Bronchial epithelial cell (primary cell): ENCODE results near the gene ISG20. TPM values are rescaled to one million over a fixed set of nuclear protein-coding genes. Genes with fewer than 3 reads are reported as not detected.

Source experiments
- DNase-seq: peaks from one replicate; pipeline ENCODE4 v3.0.0-alpha.2; 2010; ENCODE audit warnings: low read depth
- FAIRE-seq: peaks from 2 replicates; lab custom pipeline; 2011; peaks lifted over from hg19 to GRCh38; lab: Jason Lieb, UNC
- H3K27me3 ChIP-seq: 2 replicates; pipeline ENCODE4 v1.5.1; 2011; ENCODE audit warnings: low read length; ENCODE audit not compliant: control insufficient read depth, insufficient read depth
- H3K36me3 ChIP-seq: 2 replicates; pipeline ENCODE4 v1.5.1; 2011; ENCODE audit warnings: low read length; ENCODE audit not compliant: control insufficient read depth, insufficient read depth
- H3K4me3 ChIP-seq: 2 replicates; pipeline ENCODE4 v1.5.1; 2011; ENCODE audit warnings: mild to moderate bottlenecking, low read depth, low read length, control low read depth
- CTCF ChIP-seq: IDR thresholded peaks from 2 replicates; pipeline ENCODE4 v1.5.1; 2011; ENCODE audit warnings: mild to moderate bottlenecking, moderate library complexity, low read length, control low read depth, inconsistent platforms; ENCODE audit not compliant: insufficient read depth, severe bottlenecking
- total RNA-seq: library from RNA; depleted of rRNA; stranded (reverse); fragments of >200 nt; gene quantifications from 2 replicates; pipeline ENCODE4 v1.2.1, GENCODE V29; 2014

The ISG20 gene
- total RNA-seq, 1 donor from 2014 or later: 18.4 TPM

GRCh38 chr15:88697276-88697675 is 58.5 kb downstream of the ISG20 start:
- no peak for TF ChIP-seq CTCF
- FAIRE-seq (peak; percentile 81), DNase-seq (no peak)
- H3K4me3 ChIP-seq: no peak overlapping the region
- no peaks in the 10 kb centered on the region for H3K27me3 ChIP-seq
- H3K36me3 ChIP-seq: no peaks in the 10 kb centered on the region

GRCh38 chr15:88699861-88700260 is 61.0 kb downstream of the ISG20 start:
- FAIRE-seq (no peak), DNase-seq (no peak)
- no peak for TF ChIP-seq CTCF
- Histone ChIP-seq H3K36me3 (no peaks in the 10 kb centered on the region), H3K4me3 (no peak overlapping the region), H3K27me3 (no peaks in the 10 kb centered on the region)

GRCh38 chr15:88700716-88701115 is 61.9 kb downstream of the ISG20 start:
- H3K36me3 ChIP-seq: no peaks in the 10 kb centered on the region

GRCh38 chr15:88701561-88702095 is 62.8 kb downstream of the ISG20 start:
- H3K27me3 ChIP-seq: no peaks in the 10 kb centered on the region
- H3K4me3 ChIP-seq: no peak overlapping the region
- no peaks in the 10 kb centered on the region for H3K36me3 ChIP-seq
- FAIRE-seq (no peak), DNase-seq (no peak)
- TF ChIP-seq CTCF: peak; percentile 58

More at GRCh38 chr15:88700716-88701115, 61.9 kb downstream of the ISG20 start:
- no peaks in the 10 kb centered on the region for H3K27me3 ChIP-seq
- FAIRE-seq (no peak), DNase-seq (no peak)
- no peak for TF ChIP-seq CTCF
- H3K4me3 ChIP-seq: no peak overlapping the region

- Histone ChIP-seq H3K4me3 (no peak overlapping the region), H3K36me3 (no peaks in the 10 kb centered on the region), H3K27me3 (no peaks in the 10 kb centered on the region)
- DNase-seq (no peak), FAIRE-seq (no peak)
- TF ChIP-seq CTCF: no peak
Measured at GRCh38 chr15:88702983-88703382, 64.2 kb downstream of the ISG20 start.

GRCh38 chr15:88703533-88703932 is 64.7 kb downstream of the ISG20 start:
- no peak for DNase-seq
- FAIRE-seq: no peak
- Histone ChIP-seq H3K27me3 (no peaks in the 10 kb centered on the region), H3K36me3 (no peaks in the 10 kb centered on the region), H3K4me3 (no peak overlapping the region)
- TF ChIP-seq CTCF: no peak
